HG03558 (cell line): Measurements from ENCODE around the gene MACROD2.
A peak's percentile ranks its signal among the peaks of the same experiment; 100 is the strongest.

Experiments
- ATAC-seq: cut with Tn5 transposase; IDR thresholded peaks from one replicate; pipeline ENCODE4 v1.9.1; 2021; ENCODE audit warnings: moderate number of reproducible peaks; ENCODE audit not compliant: unreplicated experiment; ENCODE audit errors: extremely low read depth

Gene MACROD2

DNA sequence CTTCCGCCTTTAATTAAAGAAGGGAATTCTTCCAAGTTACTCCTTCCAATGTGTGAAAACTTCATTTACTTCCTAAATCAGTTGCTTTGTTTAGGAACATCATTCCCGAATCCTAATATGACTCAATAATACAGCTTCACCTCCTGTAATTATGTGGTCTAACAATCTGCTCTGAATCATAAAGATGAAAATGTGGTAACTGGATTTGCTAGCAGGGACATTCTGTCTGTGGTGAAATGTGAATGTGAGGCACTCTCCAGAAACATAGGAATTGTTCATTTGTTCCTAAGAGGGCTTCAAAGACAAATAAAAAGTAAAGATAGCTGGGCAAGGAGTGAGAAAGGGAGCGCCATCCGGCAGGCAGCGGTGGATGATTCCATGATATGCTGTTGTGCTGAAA is 1899.8 kb downstream of the MACROD2 start:
- no peak for ATAC-seq

DNA sequence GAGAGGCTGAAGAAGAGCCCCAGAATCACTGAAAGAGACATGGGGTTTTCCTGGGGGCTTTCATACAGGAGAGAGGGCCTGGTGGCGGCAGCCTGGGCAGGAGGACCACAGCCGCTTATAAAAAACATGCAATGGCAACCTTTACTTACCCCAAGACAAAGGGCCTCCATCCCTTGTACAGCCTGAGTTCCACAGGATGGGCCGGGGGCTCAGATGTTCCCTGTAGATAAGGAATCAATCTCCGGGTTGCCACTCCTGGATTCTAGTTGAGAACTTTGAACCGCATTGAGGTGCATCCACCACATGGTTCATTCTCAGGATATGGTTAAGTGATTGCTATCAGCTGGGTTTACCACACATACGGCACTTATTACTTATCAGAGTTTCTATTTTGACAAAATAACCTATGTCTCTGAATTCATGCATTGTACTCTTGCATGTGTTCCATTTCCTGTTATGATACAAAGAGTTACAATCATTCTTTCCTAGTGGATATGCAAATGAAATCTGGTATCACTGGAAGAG is 1900.3 kb downstream of the MACROD2 start:
- peak; percentile 98 for ATAC-seq

DNA sequence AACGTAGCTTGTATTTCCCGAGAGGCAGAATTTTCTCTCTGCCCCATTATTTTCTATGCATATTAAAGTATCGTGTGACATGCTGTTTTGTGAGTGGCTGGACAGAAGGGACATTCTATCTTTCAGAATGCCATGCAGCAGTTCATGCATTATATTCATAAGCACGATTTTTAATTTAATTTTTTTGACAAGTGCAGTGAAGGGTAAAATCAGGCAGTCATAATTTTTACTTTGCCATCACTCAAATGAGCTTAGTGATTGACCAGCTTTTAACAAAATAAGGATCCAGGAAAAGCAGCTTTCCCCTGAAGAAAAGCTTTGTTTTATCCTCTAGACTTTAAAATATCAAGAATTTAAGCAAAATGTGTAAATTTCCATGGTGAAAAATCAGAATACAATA is 1904.7 kb downstream of the MACROD2 start:
- ATAC-seq: no peak

DNA sequence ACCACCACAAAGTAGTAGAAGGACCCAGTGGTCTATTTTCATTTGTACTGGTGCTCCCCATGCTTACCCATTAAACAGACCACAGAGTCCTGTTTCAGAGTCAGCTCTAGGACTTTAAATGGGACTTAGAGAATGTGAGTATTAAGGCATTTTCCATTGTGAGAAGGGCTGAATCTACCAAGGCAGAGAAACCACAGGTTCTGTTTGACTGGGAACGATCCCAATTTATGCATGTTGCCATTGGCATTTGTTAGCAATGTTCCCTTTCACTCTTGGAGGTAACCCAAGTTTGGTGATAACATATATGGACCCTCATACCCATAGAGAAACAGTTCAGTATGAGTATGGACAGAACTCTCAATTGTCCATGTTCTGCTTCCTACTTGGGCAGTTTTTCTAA is 1905.1 kb downstream of the MACROD2 start:
- no peak for ATAC-seq

DNA sequence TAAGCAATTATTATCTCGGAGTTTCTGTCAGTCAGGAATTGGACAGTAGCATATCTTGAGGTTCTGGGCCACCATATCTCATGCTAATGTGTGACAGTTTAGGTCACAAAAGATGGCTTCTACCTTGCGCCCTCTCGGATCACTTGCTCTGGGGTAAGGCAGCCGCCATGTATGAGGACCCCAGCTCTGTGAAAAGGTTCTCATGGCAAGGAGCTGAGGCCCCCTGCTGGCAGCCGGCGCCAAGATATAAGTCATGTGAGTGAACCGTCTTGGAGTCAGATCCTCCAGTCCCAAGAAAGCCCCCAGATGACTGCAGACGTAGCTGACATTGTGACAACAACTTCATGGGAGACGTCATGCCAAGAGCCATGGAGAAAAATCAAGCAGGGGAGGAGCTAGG is 1907.2 kb downstream of the MACROD2 start:
- no peak for ATAC-seq

DNA sequence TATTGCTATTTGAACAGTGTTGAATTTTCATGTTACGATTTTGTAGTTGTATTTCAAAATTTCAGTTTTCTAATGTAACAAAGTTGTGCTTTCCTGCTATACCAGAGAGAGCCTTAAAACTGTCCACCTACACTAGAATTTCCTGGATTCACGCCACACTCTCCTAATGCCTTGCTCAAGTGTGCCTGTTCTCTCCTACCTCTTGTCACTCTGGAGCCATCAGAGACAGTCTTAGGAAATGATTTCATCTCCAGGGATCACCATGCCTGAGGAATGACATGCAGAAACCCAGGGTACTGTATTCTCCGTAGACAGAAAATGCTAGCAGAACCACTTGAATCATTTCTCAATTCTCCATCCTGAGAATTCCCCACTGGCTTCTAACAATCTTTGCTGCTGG is 1910.3 kb downstream of the MACROD2 start:
- ATAC-seq: no peak

DNA sequence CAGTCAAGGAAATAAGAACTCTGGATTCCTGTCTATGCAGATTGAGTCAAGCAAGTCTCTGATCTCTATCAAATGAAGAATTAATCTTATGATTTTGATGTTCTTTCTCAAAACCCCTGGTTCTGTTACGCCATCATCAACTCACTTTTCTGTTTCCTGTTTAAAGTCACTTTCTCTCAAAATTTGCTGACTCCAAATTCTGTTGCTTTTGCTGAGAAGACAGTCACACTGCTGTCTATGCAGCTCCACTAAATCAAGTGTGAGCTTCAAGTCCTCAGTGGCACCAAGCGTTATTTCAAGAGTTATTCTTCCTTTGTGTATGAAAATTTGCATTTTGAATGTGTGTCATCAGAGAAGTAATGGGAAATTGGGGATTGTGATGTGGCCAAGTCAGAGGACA is 1914.7 kb downstream of the MACROD2 start:
- ATAC-seq: no peak

DNA sequence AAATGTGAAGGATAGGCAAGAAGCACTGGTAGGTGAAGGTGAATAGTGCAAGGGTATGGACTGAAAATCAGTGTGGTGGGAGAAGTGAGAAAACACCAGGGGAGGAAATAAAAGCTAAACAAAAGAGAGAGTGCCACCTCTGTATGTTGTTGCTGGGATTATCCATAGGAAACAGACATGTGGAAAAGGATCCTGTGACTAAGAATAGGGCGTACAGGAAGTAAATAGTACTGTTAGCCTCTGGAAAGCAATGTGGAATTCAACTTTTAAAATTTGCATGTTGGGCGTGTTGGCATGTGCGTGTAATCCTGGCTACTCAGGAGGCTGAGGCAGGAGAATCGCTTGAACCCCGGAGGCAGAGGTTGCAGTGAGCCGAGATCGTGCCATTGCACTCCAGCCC is 1916.3 kb downstream of the MACROD2 start:
- ATAC-seq: no peak

DNA sequence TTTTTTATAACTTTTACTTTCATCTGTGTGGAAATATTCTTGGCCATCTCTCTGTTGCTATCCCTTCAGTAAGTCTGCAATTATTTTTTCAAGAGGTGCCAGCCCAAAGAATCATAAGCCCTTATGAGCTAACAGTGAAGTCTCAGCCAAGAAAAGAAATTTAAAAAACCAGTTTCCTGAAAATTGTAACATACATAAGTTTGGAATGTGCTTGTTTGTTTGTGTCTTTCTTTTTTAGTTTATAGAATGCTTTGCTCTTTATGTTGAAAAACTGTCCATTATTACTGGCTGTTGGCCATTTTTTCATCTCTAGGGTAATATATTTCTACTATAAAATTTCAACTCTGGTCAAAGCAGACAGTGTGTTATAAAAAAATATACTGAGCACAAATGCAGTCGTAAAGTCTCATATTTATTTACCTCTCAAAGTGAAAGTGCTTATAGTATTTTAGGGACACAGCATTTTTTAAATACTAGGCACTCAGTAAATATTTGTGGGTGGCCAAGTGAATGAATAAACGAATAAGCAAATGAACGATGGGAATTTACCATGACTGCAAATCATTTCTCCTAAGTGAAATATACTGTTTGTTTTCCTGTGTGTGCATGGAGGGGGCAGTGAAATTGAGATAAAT is 1918.2 kb downstream of the MACROD2 start:
- no peak for ATAC-seq

DNA sequence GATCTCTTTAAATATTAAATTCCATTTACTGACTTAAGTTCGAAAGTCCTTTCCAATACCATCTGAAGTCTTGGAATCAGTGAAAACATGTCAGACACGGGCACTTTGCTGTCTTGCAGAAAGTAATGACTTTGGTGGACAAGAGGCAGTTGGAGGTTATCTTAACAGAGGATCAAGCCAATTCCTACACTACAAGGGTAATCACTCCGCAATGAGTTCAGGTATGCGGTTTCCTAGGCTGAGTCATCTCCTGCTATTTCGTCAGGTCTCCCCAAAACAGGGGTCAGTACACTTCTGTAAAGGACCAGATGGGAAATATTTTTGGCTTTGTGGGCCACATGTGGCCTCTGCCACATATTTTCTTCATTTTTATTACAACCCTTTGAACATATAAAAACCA is 1921.3 kb downstream of the MACROD2 start:
- ATAC-seq: no peak

DNA sequence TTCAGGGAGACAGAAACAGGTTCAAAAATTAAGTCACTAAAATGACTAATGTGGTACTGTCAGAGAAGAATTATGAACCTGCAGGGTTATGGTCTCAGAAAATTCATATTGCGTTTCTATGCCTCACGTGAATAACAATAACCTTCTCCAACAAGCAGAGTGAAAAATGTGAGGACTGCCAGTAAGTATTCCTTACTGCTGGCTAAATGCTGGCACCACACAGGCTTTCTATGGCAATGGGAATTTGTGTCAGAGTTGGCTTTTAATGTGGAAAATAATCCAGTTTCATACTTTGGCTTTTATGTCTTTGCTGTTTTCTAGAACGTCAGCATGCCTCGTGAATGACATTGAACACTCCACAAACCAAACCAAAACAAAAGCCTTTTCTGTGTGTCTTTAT is 1922.0 kb downstream of the MACROD2 start:
- no peak for ATAC-seq

DNA sequence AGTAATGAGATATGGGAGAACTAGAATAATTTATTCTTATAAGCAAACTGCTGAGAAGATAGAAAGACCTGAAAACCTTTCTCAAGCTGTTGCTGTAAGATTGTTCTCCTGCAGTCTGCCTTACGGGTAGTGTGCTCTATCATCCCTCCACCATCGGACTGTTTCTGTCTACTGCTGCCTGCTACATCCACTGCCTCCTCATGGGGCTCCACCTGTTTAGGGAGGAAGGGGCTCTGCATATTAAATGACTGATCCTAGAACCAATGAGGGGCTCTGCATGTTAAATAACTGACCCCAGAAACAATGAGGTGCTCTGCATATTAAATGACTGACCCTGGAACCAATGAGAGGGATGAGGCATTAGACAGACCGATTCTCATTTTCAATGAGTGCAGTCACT is 1923.3 kb downstream of the MACROD2 start:
- ATAC-seq: no peak

DNA sequence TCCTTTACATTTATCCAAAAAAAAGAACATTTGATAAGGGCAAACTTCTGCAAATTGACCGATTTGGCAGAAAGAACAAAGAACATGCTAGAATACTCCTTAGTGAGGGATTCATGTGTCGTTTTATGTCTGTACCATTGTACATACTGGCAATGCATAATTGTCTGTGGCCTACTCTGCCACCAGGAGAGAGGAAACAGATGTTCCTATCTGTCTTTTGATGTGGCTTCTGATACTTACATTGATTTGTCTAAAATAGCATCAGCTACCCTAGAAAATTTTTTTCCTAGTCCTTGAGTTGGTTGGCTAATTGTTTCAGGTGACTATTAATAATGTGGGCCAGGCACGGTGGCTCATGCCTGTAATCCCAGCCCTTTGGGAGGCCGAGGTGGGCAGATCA is 1923.8 kb downstream of the MACROD2 start:
- ATAC-seq: no peak

DNA sequence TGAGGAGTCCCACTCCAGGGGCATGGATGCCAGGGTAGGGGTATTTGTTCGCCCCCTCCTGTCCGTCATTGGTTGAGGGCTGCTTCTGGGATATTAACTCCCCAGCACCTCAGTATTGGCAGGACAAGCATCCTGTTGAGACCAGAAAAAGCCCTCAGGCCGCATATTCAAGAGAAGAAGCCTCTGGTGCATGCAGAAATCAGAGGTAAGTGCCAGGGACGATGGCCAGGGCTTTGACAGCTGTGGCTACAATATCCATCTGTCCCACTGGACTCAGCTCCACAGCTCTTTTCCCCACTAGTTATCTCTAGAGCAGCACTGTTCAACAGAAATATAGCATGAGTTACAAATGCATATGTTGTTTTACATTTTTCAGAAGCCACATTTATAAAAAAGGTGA is 1926.6 kb downstream of the MACROD2 start:
- no peak for ATAC-seq

DNA sequence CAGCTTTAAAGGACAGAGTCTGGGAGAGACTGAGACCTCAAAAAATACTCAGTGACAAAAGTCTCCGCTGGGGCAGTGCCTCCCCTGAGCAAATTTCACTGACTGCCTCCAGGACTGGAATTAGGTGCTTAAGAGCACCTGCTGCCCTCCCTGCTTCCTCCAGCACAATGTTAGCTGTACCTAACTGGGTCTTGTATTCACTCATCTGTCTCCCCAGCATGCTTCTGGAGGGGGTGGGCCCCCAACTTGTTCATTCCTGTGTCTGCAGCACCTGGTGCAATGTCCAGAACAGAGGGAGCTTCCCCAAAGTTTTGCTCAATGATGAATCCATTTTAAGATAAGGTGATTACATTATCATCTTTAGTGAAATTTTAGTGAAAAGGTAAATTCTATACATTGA is 1927.2 kb downstream of the MACROD2 start:
- peak; percentile 29 for ATAC-seq

DNA sequence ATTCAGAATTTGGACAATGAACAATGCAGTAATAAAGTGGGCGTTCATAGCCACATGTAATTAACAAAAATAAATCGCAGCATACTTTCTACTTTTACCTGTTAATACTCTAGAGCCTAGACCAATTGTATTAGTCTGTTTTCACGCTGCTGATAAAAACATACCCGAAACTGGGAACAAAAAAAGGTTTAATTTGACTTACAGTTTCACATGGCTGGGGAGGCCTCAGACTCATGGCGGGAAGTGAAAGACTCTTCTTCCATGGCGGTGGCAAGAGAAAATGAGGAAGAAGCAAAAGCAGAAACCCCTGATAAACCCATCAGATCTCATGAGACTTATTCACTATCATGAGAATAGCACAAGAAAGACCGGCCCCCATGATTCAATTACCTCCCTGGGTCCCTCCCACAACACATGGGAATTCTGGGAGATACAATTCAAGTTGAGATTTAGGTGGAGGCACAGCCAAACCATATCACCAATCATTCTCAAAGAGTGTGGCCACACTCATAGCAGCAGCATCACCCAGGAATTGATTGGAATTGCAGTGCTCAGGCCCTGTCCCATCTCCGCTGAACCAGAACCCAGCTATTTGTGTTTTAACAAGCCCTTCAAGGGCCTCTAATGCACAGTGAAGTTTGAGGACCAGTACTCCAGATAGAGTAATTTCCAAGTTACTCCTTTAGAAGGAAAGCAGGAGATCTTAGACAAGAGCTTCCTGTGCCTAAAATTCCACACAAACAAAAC is 1927.9 kb downstream of the MACROD2 start:
- peak; percentile 54 for ATAC-seq

DNA sequence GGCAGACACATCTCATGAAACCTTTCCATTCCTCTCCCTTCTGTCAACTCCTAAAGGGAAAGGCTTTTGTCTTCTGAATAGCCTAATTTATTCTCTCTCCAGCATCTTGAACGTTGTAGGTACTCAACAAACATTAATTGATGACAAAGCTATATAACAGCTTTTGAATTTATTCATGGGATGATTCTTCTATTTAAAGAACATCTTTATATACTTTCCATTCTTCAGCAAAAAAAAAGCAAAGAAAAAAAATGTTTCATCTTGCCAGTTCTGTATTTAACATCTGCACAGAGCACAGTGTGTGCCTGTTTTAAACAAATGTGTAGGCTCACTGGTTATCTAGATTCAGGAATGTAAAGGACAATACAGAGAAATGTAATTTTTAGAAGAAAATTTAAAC is 1929.2 kb downstream of the MACROD2 start:
- ATAC-seq: no peak

DNA sequence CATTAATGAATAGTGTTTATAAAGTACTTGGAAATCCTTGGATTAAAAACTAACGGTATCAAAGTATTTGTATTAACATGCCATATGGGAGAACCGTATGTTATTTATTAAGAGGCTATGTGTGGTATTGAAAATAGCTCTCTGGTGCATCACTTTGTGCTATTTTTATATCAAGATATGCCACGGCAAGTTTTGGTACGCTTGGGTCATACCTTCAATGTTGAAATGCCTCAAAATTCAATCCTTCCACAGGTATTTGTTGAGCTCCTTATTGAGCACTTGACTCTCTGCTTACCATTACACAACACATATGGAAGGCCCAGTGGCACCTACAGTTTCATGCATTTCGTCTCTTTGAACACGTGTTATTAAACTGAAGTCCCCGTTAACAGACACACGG is 1930.1 kb downstream of the MACROD2 start:
- no peak for ATAC-seq

DNA sequence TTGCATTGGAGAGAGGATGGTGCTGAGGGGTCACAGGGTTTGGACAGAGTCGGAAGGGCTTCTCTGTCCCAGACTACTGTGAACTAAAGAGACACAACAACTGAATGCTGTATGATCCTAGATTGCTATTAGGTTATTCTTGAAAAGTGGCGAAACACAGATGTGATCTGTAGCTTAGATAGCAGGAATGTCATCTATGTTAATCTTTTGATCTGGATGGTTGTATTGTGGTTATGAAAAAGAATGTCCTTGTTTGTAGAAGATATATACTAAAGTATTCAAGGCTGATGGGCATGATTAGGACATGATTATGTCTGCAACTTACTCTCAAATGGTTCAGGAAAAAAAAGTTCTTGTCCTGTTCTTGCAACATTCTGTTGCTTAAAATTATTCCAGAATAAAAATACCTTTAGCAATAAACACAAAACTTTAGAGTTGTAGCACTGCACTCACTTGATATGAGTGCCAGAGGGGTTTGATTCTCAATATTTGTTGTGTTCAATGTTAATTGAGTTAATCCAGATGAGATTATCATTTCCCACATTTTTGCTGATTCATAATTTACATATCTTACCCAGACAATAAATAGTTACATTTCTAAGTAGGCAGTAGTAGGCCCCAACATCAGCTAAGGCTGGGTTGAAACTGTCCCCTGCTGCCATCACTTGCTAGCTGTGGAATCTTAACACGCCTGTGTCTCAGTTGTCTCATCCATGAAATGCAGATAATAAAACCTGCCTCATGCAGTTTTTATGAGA is 1932.8 kb downstream of the MACROD2 start:
- no peak for ATAC-seq

DNA sequence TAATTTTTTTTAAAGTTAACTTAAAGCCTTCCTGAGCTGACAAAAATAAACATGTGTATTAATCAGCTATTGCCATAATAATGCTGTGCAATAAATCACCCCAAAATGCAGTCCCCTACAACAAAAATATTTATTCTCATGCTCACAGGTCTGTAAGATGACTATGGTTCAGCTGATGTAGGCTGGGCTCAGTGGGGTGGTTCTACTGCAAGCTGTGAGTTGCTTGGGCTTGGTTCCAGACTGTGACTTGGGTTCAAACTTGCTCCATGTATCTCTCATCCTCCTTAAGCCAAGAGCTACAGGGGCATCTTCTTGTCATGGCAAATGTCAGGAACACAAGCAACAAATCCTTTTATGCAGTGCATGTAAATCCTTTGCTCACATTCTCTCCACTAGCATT is 1933.6 kb downstream of the MACROD2 start:
- ATAC-seq: no peak
